Transverse colon (tissue), 3 donors: ENCODE results near the gene TBX2.

Experiments used
- EP300 ChIP-seq: sonication (generic); formaldehyde crosslinking; IDR thresholded peaks from one replicate; pipeline ENCODE4 v1.6.1; 2017; ENCODE audit warnings: antibody characterized with exemption, low read depth
- POLR2A ChIP-seq: fragments of 450-650 bp; IDR thresholded peaks from one replicate; pipeline ENCODE4 v1.6.1; 2016; ENCODE audit warnings: antibody characterized with exemption, mild to moderate bottlenecking, moderate library complexity
- TF ChIP-seq, protein P1 (sequence below), 5 experiments: fragments of 200-600 bp in 3 of 5; fragments of 450-650 bp in 2 of 5; sonication (generic) in 3 of 5; IDR thresholded peaks; 1 replicate in 2 of 5; 2 replicates in 3 of 5; pipeline ENCODE4 v1.5.1; 2016 to 2017; ENCODE audit warnings: antibody characterized with exemption in 5 of 5, inconsistent platforms in 3 of 5, mild to moderate bottlenecking in 2 of 5, moderate library complexity in 1 of 5

GRCh38 chr17:61395409-61395982, 4.1 kb upstream of the TBX2 start:
- TF ChIP-seq POLR2A (no peak), EP300 (no peak)
- TF ChIP-seq, protein P1, sequence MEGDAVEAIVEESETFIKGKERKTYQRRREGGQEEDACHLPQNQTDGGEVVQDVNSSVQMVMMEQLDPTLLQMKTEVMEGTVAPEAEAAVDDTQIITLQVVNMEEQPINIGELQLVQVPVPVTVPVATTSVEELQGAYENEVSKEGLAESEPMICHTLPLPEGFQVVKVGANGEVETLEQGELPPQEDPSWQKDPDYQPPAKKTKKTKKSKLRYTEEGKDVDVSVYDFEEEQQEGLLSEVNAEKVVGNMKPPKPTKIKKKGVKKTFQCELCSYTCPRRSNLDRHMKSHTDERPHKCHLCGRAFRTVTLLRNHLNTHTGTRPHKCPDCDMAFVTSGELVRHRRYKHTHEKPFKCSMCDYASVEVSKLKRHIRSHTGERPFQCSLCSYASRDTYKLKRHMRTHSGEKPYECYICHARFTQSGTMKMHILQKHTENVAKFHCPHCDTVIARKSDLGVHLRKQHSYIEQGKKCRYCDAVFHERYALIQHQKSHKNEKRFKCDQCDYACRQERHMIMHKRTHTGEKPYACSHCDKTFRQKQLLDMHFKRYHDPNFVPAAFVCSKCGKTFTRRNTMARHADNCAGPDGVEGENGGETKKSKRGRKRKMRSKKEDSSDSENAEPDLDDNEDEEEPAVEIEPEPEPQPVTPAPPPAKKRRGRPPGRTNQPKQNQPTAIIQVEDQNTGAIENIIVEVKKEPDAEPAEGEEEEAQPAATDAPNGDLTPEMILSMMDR (IDR thresholded peaks at IDR 0.05) = no peak
